HEK293 (cell line): ENCODE results near the gene SAMD4A.

ENCODE experiments used
- CTCF ChIA-PET: fragments of 350-600 bp; formaldehyde crosslinking; extraction: SDS; loops from one replicate; lab custom pipeline; 2021; ENCODE audit warnings: antibody characterized with exemption; lab: Yijun Ruan, JAX
- POLR2A ChIA-PET: fragments of 300-600 bp; formaldehyde crosslinking; extraction: SDS; loops from one replicate; lab custom pipeline; 2020; ENCODE audit warnings: antibody characterized with exemption, inconsistent platforms; lab: Yijun Ruan, JAX
- H3K27ac ChIP-seq: fragments of 200-500 bp; sonication (Bioruptor generic); 2 replicates; pipeline ENCODE4 v1.5.1; 2014; ENCODE audit warnings: low read depth, low read length, control low read depth, inconsistent platforms; ENCODE audit errors: extremely low read depth
- H3K36me3 ChIP-seq, 2 experiments: fragments of 200-500 bp in 1 of 2; sonication (Bioruptor generic) in 1 of 2; 1 replicate in 1 of 2; 2 replicates in 1 of 2; pipeline ENCODE4 v1.5.1; 2014 to 2017; ENCODE audit warnings: inconsistent platforms in 2 of 2, low read length in 2 of 2; ENCODE audit not compliant: control insufficient read depth in 2 of 2, insufficient read depth in 1 of 2
- H3K4me1 ChIP-seq: fragments of 200-500 bp; sonication (Bioruptor generic); 2 replicates; pipeline ENCODE4 v1.5.1; 2014; ENCODE audit warnings: mild to moderate bottlenecking, low read length, inconsistent platforms; ENCODE audit not compliant: control insufficient read depth, insufficient read depth
- H3K4me3 ChIP-seq: 2 replicates; pipeline ENCODE4 v1.5.1; 2011; ENCODE audit warnings: low read depth, mild to moderate bottlenecking, control low read depth, low read length, moderate library complexity
- H3K9me3 ChIP-seq: fragments of 200-500 bp; sonication (Bioruptor generic); 2 replicates; pipeline ENCODE4 v1.5.1; 2014; ENCODE audit warnings: low read depth, low read length, inconsistent platforms; ENCODE audit not compliant: control insufficient read depth, insufficient read depth
- FEZF1 ChIP-seq: fragments of 450-650 bp; formaldehyde crosslinking; IDR thresholded peaks from 2 replicates; pipeline ENCODE4 v1.5.1; 2016; ENCODE audit warnings: missing biosample characterization, missing genetic modification characterization
- GLIS2 ChIP-seq: fragments of 450-650 bp; formaldehyde crosslinking; IDR thresholded peaks from 2 replicates; pipeline ENCODE4 v1.5.1; 2016; ENCODE audit warnings: missing biosample characterization, missing genetic modification characterization
- KLF10 ChIP-seq: fragments of 450-650 bp; IDR thresholded peaks from 2 replicates; pipeline ENCODE4 v1.5.1; 2018; ENCODE audit warnings: missing biosample characterization, mild to moderate bottlenecking, missing genetic modification characterization
- KLF17 ChIP-seq: fragments of 450-650 bp; formaldehyde crosslinking; IDR thresholded peaks from 2 replicates; pipeline ENCODE4 v1.5.1; 2016; ENCODE audit warnings: missing biosample characterization, missing genetic modification characterization
- KLF7 ChIP-seq: fragments of 450-650 bp; formaldehyde crosslinking; IDR thresholded peaks from 2 replicates; pipeline ENCODE4 v1.5.1; 2016; ENCODE audit warnings: missing biosample characterization, missing genetic modification characterization, borderline replicate concordance
- MZF1 ChIP-seq: fragments of 450-650 bp; formaldehyde crosslinking; IDR thresholded peaks from 2 replicates; pipeline ENCODE4 v1.5.1; 2017; ENCODE audit warnings: missing biosample characterization, missing genetic modification characterization, borderline replicate concordance
- SALL2 ChIP-seq: fragments of 450-650 bp; formaldehyde crosslinking; IDR thresholded peaks from 2 replicates; pipeline ENCODE4 v1.5.0; 2017; ENCODE audit warnings: missing biosample characterization, mild to moderate bottlenecking, missing genetic modification characterization, borderline replicate concordance
- SP3 ChIP-seq: fragments of 450-650 bp; formaldehyde crosslinking; IDR thresholded peaks from 2 replicates; pipeline ENCODE4 v1.5.1; 2016; ENCODE audit warnings: missing biosample characterization, missing genetic modification characterization
- ZBTB26 ChIP-seq: fragments of 450-650 bp; formaldehyde crosslinking; optimal IDR thresholded peaks from 2 replicates; pipeline ENCODE3; 2016; ENCODE audit warnings: missing biosample characterization, mild to moderate bottlenecking, missing genetic modification characterization
- ZNF211 ChIP-seq: fragments of 450-650 bp; formaldehyde crosslinking; IDR thresholded peaks from 2 replicates; pipeline ENCODE4 v1.5.1; 2016; ENCODE audit warnings: low read depth, missing biosample characterization, missing genetic modification characterization
- ZNF239 ChIP-seq: fragments of 450-650 bp; formaldehyde crosslinking; IDR thresholded peaks from 2 replicates; pipeline ENCODE4 v1.5.1; 2016; ENCODE audit warnings: missing biosample characterization, missing genetic modification characterization
- ZNF280C ChIP-seq: fragments of 450-650 bp; formaldehyde crosslinking; IDR thresholded peaks from 2 replicates; pipeline ENCODE4 v1.5.1; 2016; ENCODE audit warnings: missing biosample characterization, missing genetic modification characterization
- ZNF354C ChIP-seq: fragments of 450-650 bp; formaldehyde crosslinking; IDR thresholded peaks from 2 replicates; pipeline ENCODE4 v1.5.1; 2016; ENCODE audit warnings: missing biosample characterization, missing genetic modification characterization, low read depth, borderline replicate concordance
- ZNF549 ChIP-seq: fragments of 450-650 bp; IDR thresholded peaks from 2 replicates; pipeline ENCODE4 v1.5.1; 2018; ENCODE audit warnings: missing biosample characterization, missing genetic modification characterization, mild to moderate bottlenecking, inconsistent platforms, moderate library complexity
- ZNF654 ChIP-seq: fragments of 450-650 bp; formaldehyde crosslinking; IDR thresholded peaks from 2 replicates; pipeline ENCODE4 v1.5.1; 2016; ENCODE audit warnings: low read depth, missing biosample characterization, missing genetic modification characterization

The SAMD4A gene

GRCh38 chr14:54550514-54550913 is 16.4 kb upstream of the SAMD4A start:
- no peak for TF ChIP-seq ZNF280C (tag by site-specific recombination)
- no peak for TF ChIP-seq ZNF354C
- Histone ChIP-seq H3K9me3 (no peaks in the 10 kb centered on the region), H3K36me3 (no peaks in the 10 kb centered on the region; a peak in 1 of 3 replicates), H3K27ac (no peak overlapping the region), H3K4me1 (no peaks in the 10 kb centered on the region), H3K4me3 (no peak overlapping the region)
- POLR2A ChIA-PET: no interaction called here
- CTCF ChIA-PET: interaction anchor here (1.2 to 2.0 kb wide), 2 partner anchors 160 to 223 kb away, joined by 3 to 6 read pairs; no protein-coding TSS in a partner anchor

GRCh38 chr14:54554401-54554800 is 12.5 kb upstream of the SAMD4A start:
- Histone ChIP-seq H3K4me3 (no peak overlapping the region), H3K9me3 (no peaks in the 10 kb centered on the region), H3K4me1 (no peaks in the 10 kb centered on the region), H3K36me3 (no peaks in the 10 kb centered on the region; a peak in 1 of 3 replicates), H3K27ac (no peak overlapping the region)
- CTCF ChIA-PET: interaction anchor here (0.7 to 0.8 kb wide), 2 partner anchors 8 to 252 kb away, joined by 4 read pairs; no protein-coding TSS in a partner anchor
- TF ChIP-seq KLF10 (tag by site-specific recombination) (no peak), SALL2 (no peak), KLF17 (tag by site-specific recombination) (no peak), MZF1 (tag by site-specific recombination) (no peak), ZNF549 (no peak), FEZF1 (tag by site-specific recombination) (no peak), ZBTB26 (tag by site-specific recombination) (no peak), KLF7 (no peak)
- POLR2A ChIA-PET: no interaction called here

- no peaks in the 10 kb centered on the region for H3K9me3 ChIP-seq
- POLR2A ChIA-PET: no interaction called here
- no peak for TF ChIP-seq ZNF211 (tag by site-specific recombination)
- TF ChIP-seq SP3 (tag by site-specific recombination): no peak
- peak; percentile 3; the same call in 1 of the 2 replicates for TF ChIP-seq ZNF654
- TF ChIP-seq GLIS2 (tag by site-specific recombination): no peak
- TF ChIP-seq ZNF239: no peak
- TF ChIP-seq, all 188 proteins: peak for 1
- Histone ChIP-seq H3K36me3 (no peaks in the 10 kb centered on the region; a peak in 1 of 3 replicates), H3K27ac (no peak overlapping the region), H3K4me3 (no peak overlapping the region), H3K4me1 (no peaks in the 10 kb centered on the region)
- CTCF ChIA-PET: interaction anchor here (0.5 to 1.0 kb wide), 2 partner anchors 9 to 408 kb away, joined by 4 to 5 read pairs; no protein-coding TSS in a partner anchor
Observed at GRCh38 chr14:54555651-54556050, 11.3 kb upstream of the SAMD4A start.
